AG04449 (cell line): ENCODE measurements around the gene UNC13D.
A peak's percentile ranks its signal among the peaks of the same experiment; 100 is the strongest.

Experiments
- CTCF ChIA-PET: fragments of 350-600 bp; formaldehyde crosslinking; extraction: SDS; loops from one replicate; lab custom pipeline; 2021; ENCODE audit warnings: antibody characterized with exemption; lab: Yijun Ruan, JAX
- POLR2A ChIA-PET: fragments of 400-600, 350-600 bp; formaldehyde crosslinking; extraction: SDS; loops from one replicate; lab custom pipeline; 2020; ENCODE audit warnings: antibody characterized with exemption, inconsistent platforms; lab: Yijun Ruan, JAX
- DNase-seq: peaks from one replicate; pipeline ENCODE4 v3.0.0-alpha.2; 2010; ENCODE audit warnings: low read depth, low spot score
- H3K4me3 ChIP-seq: 2 replicates; pipeline ENCODE4 v1.5.1; 2011; ENCODE audit warnings: low read depth, mild to moderate bottlenecking, control low read depth, low read length
- CTCF ChIP-seq: IDR thresholded peaks from one replicate; pipeline ENCODE4 v1.5.1; 2011; ENCODE audit warnings: mild to moderate bottlenecking, moderate library complexity, low read length, control low read depth, inconsistent platforms; ENCODE audit not compliant: insufficient read depth; ENCODE audit errors: missing control alignments

The UNC13D gene

GRCh38 chr17:75777296-75777922 lies 66.8 kb downstream of the UNC13D start:
- no peak for DNase-seq
- TF ChIP-seq CTCF: no peak
- H3K4me3 ChIP-seq: peak overlapping the region; percentile 93
- ChIA-PET CTCF (interaction anchor here (0.8 to 5.1 kb wide), 8 partner anchors 7 to 145 kb away, joined by 3 to 47 read pairs (median 4); partner anchors contain the start of gene GALK1), POLR2A (interaction anchor here (1.0 to 5.9 kb wide), 6 partner anchors 13 to 116 kb away, joined by 3 to 69 read pairs (median 4); partner anchors contain the start of genes GALK1 and WBP2)
